Measurements from ENCODE around the gene SRRM4.

DNA sequence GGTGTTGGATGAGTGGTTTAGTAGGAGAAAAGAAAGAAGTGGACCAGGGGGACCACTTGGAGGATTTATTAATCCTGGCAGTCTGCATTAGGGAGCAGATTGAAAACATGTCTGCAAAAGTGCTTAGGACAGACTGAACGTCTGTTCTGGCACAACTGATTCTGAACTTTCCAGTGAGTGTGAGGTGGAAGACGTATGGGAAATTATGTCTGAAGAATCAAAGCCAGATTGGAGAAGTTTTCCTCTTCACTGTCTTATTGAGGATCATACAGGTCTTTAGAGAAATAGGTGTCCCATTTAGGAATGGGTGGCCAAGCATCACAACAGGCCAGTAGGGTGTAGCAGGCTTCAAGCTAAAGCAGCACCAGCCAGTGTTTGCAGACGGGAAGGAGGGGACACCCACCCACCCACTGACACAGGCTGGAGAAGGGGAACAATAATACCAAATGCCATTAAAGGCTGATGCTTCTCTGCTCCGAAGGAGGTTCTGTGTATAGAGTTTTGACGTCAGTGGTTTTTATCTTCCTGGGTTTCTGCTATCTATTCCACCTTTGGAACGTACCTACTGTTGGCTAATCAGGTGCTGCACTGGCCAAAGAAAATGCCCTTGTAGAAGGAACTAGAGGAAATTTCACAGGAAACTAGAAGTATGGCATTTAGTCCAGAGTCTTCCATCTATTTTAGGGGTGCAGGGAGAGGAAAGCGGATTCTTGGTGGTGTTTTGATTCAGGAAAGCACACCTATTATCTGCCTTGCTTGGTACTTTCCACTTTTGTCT is 1.8 kb downstream of the SRRM4 start:
- TF ChIP-seq RXRA (IDR thresholded peaks at IDR 0.05) (no peak), JUND (IDR thresholded peaks at IDR 0.05) (no peak), RAD21 (IDR thresholded peaks at IDR 0.05) (no peak)
- TF ChIP-seq, protein P1, sequence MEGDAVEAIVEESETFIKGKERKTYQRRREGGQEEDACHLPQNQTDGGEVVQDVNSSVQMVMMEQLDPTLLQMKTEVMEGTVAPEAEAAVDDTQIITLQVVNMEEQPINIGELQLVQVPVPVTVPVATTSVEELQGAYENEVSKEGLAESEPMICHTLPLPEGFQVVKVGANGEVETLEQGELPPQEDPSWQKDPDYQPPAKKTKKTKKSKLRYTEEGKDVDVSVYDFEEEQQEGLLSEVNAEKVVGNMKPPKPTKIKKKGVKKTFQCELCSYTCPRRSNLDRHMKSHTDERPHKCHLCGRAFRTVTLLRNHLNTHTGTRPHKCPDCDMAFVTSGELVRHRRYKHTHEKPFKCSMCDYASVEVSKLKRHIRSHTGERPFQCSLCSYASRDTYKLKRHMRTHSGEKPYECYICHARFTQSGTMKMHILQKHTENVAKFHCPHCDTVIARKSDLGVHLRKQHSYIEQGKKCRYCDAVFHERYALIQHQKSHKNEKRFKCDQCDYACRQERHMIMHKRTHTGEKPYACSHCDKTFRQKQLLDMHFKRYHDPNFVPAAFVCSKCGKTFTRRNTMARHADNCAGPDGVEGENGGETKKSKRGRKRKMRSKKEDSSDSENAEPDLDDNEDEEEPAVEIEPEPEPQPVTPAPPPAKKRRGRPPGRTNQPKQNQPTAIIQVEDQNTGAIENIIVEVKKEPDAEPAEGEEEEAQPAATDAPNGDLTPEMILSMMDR (IDR thresholded peaks at IDR 0.05; ENCODE audit: low read depth, low read length, missing input control), result no peak

All from liver (tissue), 3 donors.